Measurements from ENCODE around the gene SLC4A9. TPM values are rescaled to one million over a fixed set of nuclear protein-coding genes. Genes with fewer than 3 reads are reported as not detected.
A peak's percentile ranks its signal among the peaks of the same experiment; 100 is the strongest.

SLC4A9 gene
- total and polyA plus RNA-seq, 2 donors from 2014 or later = 2.5 to 29.9 TPM

GRCh38 chr5:140346348-140347221, 13.4 kb upstream of the SLC4A9 start, which contains the start of gene HBEGF:
TSS of gene HBEGF (minus strand) at chr5:140346603. CDS start at chr5:140346328, 275 bp downstream.
- peak within 1 kb of the TSS; percentile 66 to 69 for H3K27ac ChIP-seq (ENCODE audit: low read depth in 2 of 2, low read length in 2 of 2)

GRCh38 chr5:140347360-140347759, 12.6 kb upstream of the SLC4A9 start:
- intact Hi-C loops (cut with DNase I) = loop anchor here (5.0 kb wide), 1 partner anchor 100 kb away; no protein-coding TSS in a partner anchor
- Histone ChIP-seq H3K4me3 (ENCODE audit: low read length in 3 of 3) (peak overlapping the region in 2 of 3 donors; percentile 65 to 69), H3K4me1 (ENCODE audit: control insufficient read depth in 2 of 3, insufficient read depth in 2 of 3, low read depth in 1 of 3, low read length in 3 of 3) (peaks cover 5 to 19% (median 6%) of the 10 kb centered on the region in 3 donors), H3K9me3 (ENCODE audit: control insufficient read depth in 2 of 3, insufficient read depth in 1 of 3, low read length in 3 of 3) (no peaks in the 10 kb centered on the region), H3K9ac (ENCODE audit: low read length in 3 of 3) (peak overlapping the region in 1 of 3 donors; percentile 29), H3K36me3 (ENCODE audit: control insufficient read depth in 2 of 3, insufficient read depth in 3 of 3, low read length in 3 of 3) (no peaks in the 10 kb centered on the region), H3K27me3 (ENCODE audit: control insufficient read depth, insufficient read depth, low read length) (no peaks in the 10 kb centered on the region), H3K27ac (ENCODE audit: low read depth in 2 of 2, low read length in 2 of 2) (peak overlapping the region in 1 of 2 donors; percentile 52)
- no peak for TF ChIP-seq CTCF (IDR thresholded peaks at IDR 0.05; ENCODE audit: borderline replicate concordance, extremely low read depth, insufficient read depth)
- DNase-seq (no peak), FAIRE-seq (no peak)

More at GRCh38 chr5:140346348-140347221, 13.4 kb upstream of the SLC4A9 start, which contains the start of gene HBEGF:
- TF ChIP-seq CTCF (IDR thresholded peaks at IDR 0.05; ENCODE audit: borderline replicate concordance, extremely low read depth, insufficient read depth) = peak; percentile 39
- Histone ChIP-seq H3K27me3 (ENCODE audit: control insufficient read depth, insufficient read depth, low read length) (no peaks in the 10 kb centered on the region), H3K4me3 (ENCODE audit: low read length in 3 of 3) (peak within 1 kb of the TSS; percentile 61 to 69 (median 65)), H3K4me1 (ENCODE audit: control insufficient read depth in 2 of 3, insufficient read depth in 2 of 3, low read depth in 1 of 3, low read length in 3 of 3) (peaks cover 5 to 21% (median 6%) of the 10 kb centered on the region in 3 donors), H3K9ac (ENCODE audit: low read length in 3 of 3) (peak within 1 kb of the TSS; percentile 17 to 57 (median 29)), H3K36me3 (ENCODE audit: control insufficient read depth in 2 of 3, insufficient read depth in 3 of 3, low read length in 3 of 3) (peaks cover 0 to 3% (median under 1%) of the 10 kb centered on the region in 3 donors), H3K9me3 (ENCODE audit: control insufficient read depth in 2 of 3, insufficient read depth in 1 of 3, low read length in 3 of 3) (no peaks in the 10 kb centered on the region)
- no peak for FAIRE-seq
- intact Hi-C loops (cut with DNase I) = loop anchor here (5.0 kb wide), 1 partner anchor 99 kb away; no protein-coding TSS in a partner anchor
- DNase-seq = peak; percentile 85 to 94 (median 86)

- H3K9me3 ChIP-seq (ENCODE audit: control insufficient read depth in 2 of 3, insufficient read depth in 1 of 3, low read length in 3 of 3) = no peaks in the 10 kb centered on the region
- H3K36me3 ChIP-seq (ENCODE audit: control insufficient read depth in 2 of 3, insufficient read depth in 3 of 3, low read length in 3 of 3) = no peaks in the 10 kb centered on the region
- FAIRE-seq (no peak), DNase-seq (no peak)
- H3K4me3 ChIP-seq (ENCODE audit: low read length in 3 of 3) = no peak overlapping the region
- H3K27me3 ChIP-seq (ENCODE audit: control insufficient read depth, insufficient read depth, low read length) = no peaks in the 10 kb centered on the region
- H3K27ac ChIP-seq (ENCODE audit: low read depth in 2 of 2, low read length in 2 of 2) = no peak overlapping the region
- H3K4me1 ChIP-seq (ENCODE audit: control insufficient read depth in 2 of 3, insufficient read depth in 2 of 3, low read depth in 1 of 3, low read length in 3 of 3) = peaks cover 5 to 19% (median 6%) of the 10 kb centered on the region in 3 donors
- intact Hi-C loops (cut with DNase I) = loop anchor here (5.0 kb wide), 1 partner anchor 101 kb away; no protein-coding TSS in a partner anchor
- H3K9ac ChIP-seq (ENCODE audit: low read length in 3 of 3) = no peak overlapping the region
- no peak for TF ChIP-seq CTCF (IDR thresholded peaks at IDR 0.05; ENCODE audit: borderline replicate concordance, extremely low read depth, insufficient read depth)
Measured at GRCh38 chr5:140348104-140348503, 11.9 kb upstream of the SLC4A9 start.

All from kidney (tissue), 14 donors.